ENCODE measurements around the gene GAREM1.

The GAREM1 gene

DNA sequence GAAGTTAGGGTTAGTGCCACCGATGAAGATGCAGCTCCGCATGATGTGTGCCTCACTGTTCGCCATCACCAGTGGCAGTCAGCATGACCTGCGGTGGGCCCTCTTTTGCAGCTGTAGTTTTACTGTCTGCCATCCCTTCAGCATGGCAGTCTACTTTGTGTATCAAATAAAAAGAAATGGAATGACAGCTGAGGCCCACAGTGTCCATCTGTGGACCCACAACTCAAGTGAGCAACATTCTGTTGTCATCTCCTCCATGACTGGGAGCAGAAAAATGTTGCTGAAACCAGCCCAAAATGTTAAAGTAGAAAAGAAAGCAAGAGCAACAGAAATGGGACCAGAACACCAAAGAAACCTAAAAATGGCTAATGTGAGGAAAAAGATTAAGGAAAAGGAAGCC lies 152.1 kb downstream of the GAREM1 start:
- Histone ChIP-seq H3F3A (ENCODE audit: insufficient read depth, low read length) (no peaks in the 10 kb centered on the region), H3K36me3 (ENCODE audit: insufficient read depth, low read length) (no peaks in the 10 kb centered on the region), H3K9ac (ENCODE audit: low read length) (no peak overlapping the region), H3K4me1 (ENCODE audit: insufficient read depth, low read length, severe bottlenecking) (no peaks in the 10 kb centered on the region), H3K79me2 (ENCODE audit: insufficient read depth, low read length) (no peaks in the 10 kb centered on the region), H4K20me1 (ENCODE audit: insufficient read depth, low read length) (no peaks in the 10 kb centered on the region), H3K4me2 (ENCODE audit: low read length) (no peak overlapping the region), H3K27ac (ENCODE audit: low read depth, low read length, poor library complexity, severe bottlenecking) (no peak overlapping the region), H3K27me3 (ENCODE audit: insufficient read depth, low read length) (no peaks in the 10 kb centered on the region), H3K9me3 (ENCODE audit: low read length) (no peaks in the 10 kb centered on the region), H3K9me2 (ENCODE audit: low read depth, low read length) (no peaks in the 10 kb centered on the region), H2AFZ (ENCODE audit: low read length) (no peak overlapping the region), H3K4me3 (ENCODE audit: low read depth, low read length, poor library complexity, severe bottlenecking) (no peak overlapping the region)
- no peak for TF ChIP-seq EZH2 (IDR thresholded peaks at IDR 0.05; ENCODE audit: borderline replicate concordance, low read length)
- TF ChIP-seq, protein P1, sequence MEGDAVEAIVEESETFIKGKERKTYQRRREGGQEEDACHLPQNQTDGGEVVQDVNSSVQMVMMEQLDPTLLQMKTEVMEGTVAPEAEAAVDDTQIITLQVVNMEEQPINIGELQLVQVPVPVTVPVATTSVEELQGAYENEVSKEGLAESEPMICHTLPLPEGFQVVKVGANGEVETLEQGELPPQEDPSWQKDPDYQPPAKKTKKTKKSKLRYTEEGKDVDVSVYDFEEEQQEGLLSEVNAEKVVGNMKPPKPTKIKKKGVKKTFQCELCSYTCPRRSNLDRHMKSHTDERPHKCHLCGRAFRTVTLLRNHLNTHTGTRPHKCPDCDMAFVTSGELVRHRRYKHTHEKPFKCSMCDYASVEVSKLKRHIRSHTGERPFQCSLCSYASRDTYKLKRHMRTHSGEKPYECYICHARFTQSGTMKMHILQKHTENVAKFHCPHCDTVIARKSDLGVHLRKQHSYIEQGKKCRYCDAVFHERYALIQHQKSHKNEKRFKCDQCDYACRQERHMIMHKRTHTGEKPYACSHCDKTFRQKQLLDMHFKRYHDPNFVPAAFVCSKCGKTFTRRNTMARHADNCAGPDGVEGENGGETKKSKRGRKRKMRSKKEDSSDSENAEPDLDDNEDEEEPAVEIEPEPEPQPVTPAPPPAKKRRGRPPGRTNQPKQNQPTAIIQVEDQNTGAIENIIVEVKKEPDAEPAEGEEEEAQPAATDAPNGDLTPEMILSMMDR (IDR thresholded peaks at IDR 0.05; ENCODE audit: low read length), result no peak

DNA sequence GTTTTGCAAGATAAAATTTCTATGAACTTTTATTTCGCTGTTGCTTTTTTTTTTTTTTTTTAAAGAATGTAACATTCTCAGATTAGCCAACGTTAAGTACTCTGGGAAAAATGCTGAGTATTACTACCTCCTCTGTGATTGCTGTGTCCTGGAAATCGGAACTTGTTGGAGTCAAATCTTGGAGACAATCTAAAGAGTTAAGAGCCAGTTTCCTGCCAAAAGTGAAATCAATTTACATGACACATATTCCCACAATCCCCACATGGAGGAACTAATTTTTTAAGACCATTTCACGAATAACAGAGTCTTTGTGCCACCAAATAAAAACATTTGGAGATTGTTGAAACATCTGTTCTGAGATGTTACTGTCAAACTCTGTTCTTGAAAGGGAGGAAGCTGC lies 153.0 kb downstream of the GAREM1 start:
- Histone ChIP-seq H3K9me3 (ENCODE audit: low read length) (no peaks in the 10 kb centered on the region), H3K4me2 (ENCODE audit: low read length) (no peak overlapping the region), H4K20me1 (ENCODE audit: insufficient read depth, low read length) (no peaks in the 10 kb centered on the region), H3K27me3 (ENCODE audit: insufficient read depth, low read length) (no peaks in the 10 kb centered on the region), H3K4me3 (ENCODE audit: low read depth, low read length, poor library complexity, severe bottlenecking) (no peak overlapping the region), H3K9me2 (ENCODE audit: low read depth, low read length) (no peaks in the 10 kb centered on the region), H3K27ac (ENCODE audit: low read depth, low read length, poor library complexity, severe bottlenecking) (no peak overlapping the region), H2AFZ (ENCODE audit: low read length) (no peak overlapping the region), H3K9ac (ENCODE audit: low read length) (no peak overlapping the region), H3K79me2 (ENCODE audit: insufficient read depth, low read length) (no peaks in the 10 kb centered on the region), H3F3A (ENCODE audit: insufficient read depth, low read length) (no peaks in the 10 kb centered on the region), H3K36me3 (ENCODE audit: insufficient read depth, low read length) (no peaks in the 10 kb centered on the region), H3K4me1 (ENCODE audit: insufficient read depth, low read length, severe bottlenecking) (no peaks in the 10 kb centered on the region)
- TF ChIP-seq EZH2 (IDR thresholded peaks at IDR 0.05; ENCODE audit: borderline replicate concordance, low read length), result no peak

DNA sequence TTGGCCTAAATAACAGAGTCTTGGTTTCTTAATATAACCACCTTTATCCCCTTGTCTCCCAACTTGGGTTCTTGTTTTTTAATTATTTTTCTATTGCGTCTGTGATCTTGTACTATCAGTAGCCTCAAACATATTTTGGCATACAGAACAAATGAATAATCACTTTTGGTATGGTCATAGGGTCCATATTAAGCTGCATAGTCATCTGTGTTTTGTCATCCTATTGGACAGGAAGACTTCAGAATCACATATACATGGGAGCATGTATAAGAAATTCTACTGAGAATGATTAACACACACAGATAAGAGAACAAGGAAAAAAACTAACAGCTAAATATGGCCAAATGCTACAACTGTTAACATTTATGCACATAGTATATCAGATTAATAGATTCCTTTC lies 154.8 kb downstream of the GAREM1 start:
- Histone ChIP-seq H3K9ac (ENCODE audit: low read length) (no peak overlapping the region), H3K4me2 (ENCODE audit: low read length) (no peak overlapping the region), H3K79me2 (ENCODE audit: insufficient read depth, low read length) (no peaks in the 10 kb centered on the region), H2AFZ (ENCODE audit: low read length) (no peak overlapping the region), H3K4me1 (ENCODE audit: insufficient read depth, low read length, severe bottlenecking) (no peaks in the 10 kb centered on the region), H3K4me3 (ENCODE audit: low read depth, low read length, poor library complexity, severe bottlenecking) (no peak overlapping the region), H4K20me1 (ENCODE audit: insufficient read depth, low read length) (no peaks in the 10 kb centered on the region), H3K9me3 (ENCODE audit: low read length) (no peaks in the 10 kb centered on the region), H3K36me3 (ENCODE audit: insufficient read depth, low read length) (no peaks in the 10 kb centered on the region), H3K9me2 (ENCODE audit: low read depth, low read length) (no peaks in the 10 kb centered on the region), H3F3A (ENCODE audit: insufficient read depth, low read length) (no peaks in the 10 kb centered on the region), H3K27ac (ENCODE audit: low read depth, low read length, poor library complexity, severe bottlenecking) (no peak overlapping the region), H3K27me3 (ENCODE audit: insufficient read depth, low read length) (0 out of 2 replicates have a peak, but pooled peaks cover 7% of the 10 kb centered on the region)
- TF ChIP-seq EZH2 (IDR thresholded peaks at IDR 0.05; ENCODE audit: borderline replicate concordance, low read length), result no peak
- TF ChIP-seq, protein P1 (IDR thresholded peaks at IDR 0.05; ENCODE audit: low read length), result no peak

DNA sequence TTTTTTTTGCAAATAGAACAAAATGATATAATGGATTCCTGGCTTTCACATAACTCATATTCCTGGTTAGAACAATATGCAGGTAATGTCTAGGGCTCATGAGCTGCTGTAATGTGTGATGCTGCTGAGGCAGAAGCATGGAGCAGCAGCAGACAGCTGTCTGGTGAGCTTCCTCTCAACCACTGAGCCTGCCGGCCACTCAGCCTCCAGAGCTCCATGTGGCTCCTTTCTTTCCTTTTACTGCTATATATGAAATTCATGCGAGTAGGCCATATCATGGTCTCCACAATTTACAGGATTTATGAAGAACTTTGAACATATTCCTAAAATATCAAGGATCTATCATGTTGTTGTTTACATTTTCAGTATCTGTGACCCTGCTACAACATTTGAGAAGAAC lies 159.9 kb downstream of the GAREM1 start:
- no peaks in the 10 kb centered on the region for H3K9me3 ChIP-seq (ENCODE audit: low read length)
- no peak overlapping the region for H2AFZ ChIP-seq (ENCODE audit: low read length)
- H3K36me3 ChIP-seq (ENCODE audit: insufficient read depth, low read length), result no peaks in the 10 kb centered on the region
- H3K4me3 ChIP-seq (ENCODE audit: low read depth, low read length, poor library complexity, severe bottlenecking), result no peak overlapping the region
- H4K20me1 ChIP-seq (ENCODE audit: insufficient read depth, low read length), result no peaks in the 10 kb centered on the region
- H3K9ac ChIP-seq (ENCODE audit: low read length), result no peak overlapping the region
- H3K9me2 ChIP-seq (ENCODE audit: low read depth, low read length), result no peaks in the 10 kb centered on the region
- TF ChIP-seq, protein P1 (IDR thresholded peaks at IDR 0.05; ENCODE audit: low read length), result no peak
- no peak for TF ChIP-seq EZH2 (IDR thresholded peaks at IDR 0.05; ENCODE audit: borderline replicate concordance, low read length)
- 0 out of 2 replicates have a peak, but pooled peaks cover 7% of the 10 kb centered on the region for H3K27me3 ChIP-seq (ENCODE audit: insufficient read depth, low read length)
- no peaks in the 10 kb centered on the region for H3K4me1 ChIP-seq (ENCODE audit: insufficient read depth, low read length, severe bottlenecking)
- no peak overlapping the region for H3K27ac ChIP-seq (ENCODE audit: low read depth, low read length, poor library complexity, severe bottlenecking)
- H3K79me2 ChIP-seq (ENCODE audit: insufficient read depth, low read length), result no peaks in the 10 kb centered on the region
- H3K4me2 ChIP-seq (ENCODE audit: low read length), result no peak overlapping the region
- H3F3A ChIP-seq (ENCODE audit: insufficient read depth, low read length), result no peaks in the 10 kb centered on the region
